ENCODE measurements around the gene C16orf89.

The C16orf89 gene

DNA sequence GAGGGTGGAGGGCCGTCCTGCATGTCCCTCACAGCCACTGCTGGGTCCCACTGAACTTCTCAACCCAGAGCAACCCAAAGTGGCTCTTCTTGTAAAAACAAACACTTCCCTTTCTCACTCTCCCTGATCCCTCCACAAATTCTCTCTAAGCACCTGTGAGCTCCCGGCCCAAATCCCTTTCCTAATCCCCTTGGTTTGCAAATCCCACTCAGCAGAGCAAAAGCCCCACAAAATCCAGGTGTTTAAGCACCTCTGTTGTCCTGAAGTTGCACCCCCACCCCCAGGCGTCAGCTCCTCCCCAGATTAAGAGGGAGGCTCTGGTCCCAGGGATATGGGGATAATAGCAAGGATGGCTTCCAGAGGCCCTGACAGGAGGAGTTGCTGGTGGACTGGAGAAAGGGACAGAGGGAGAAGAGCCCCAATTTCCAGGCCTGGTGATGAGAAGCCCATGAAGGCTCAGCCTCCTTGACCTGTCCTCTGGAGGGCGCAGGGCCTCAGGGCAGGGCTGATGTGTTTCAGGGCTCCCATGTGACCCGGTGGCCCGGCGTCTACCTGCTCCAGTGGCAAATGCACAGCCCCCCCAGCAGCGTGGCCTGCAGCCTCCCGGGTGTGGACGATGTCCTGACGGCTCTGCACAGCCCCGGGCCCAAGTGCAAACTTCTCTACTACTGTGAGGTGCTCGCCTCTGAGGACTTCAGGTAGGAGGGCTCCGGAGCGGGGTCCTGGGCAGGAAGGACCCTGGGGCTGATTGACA is 55.0 kb downstream of the C16orf89 start:
- TF ChIP-seq, protein P1, sequence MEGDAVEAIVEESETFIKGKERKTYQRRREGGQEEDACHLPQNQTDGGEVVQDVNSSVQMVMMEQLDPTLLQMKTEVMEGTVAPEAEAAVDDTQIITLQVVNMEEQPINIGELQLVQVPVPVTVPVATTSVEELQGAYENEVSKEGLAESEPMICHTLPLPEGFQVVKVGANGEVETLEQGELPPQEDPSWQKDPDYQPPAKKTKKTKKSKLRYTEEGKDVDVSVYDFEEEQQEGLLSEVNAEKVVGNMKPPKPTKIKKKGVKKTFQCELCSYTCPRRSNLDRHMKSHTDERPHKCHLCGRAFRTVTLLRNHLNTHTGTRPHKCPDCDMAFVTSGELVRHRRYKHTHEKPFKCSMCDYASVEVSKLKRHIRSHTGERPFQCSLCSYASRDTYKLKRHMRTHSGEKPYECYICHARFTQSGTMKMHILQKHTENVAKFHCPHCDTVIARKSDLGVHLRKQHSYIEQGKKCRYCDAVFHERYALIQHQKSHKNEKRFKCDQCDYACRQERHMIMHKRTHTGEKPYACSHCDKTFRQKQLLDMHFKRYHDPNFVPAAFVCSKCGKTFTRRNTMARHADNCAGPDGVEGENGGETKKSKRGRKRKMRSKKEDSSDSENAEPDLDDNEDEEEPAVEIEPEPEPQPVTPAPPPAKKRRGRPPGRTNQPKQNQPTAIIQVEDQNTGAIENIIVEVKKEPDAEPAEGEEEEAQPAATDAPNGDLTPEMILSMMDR (IDR thresholded peaks at IDR 0.05; ENCODE audit: low read depth, low read length) = no peak
- peaks cover 45% of the 10 kb centered on the region for H3K27me3 ChIP-seq
- H3K4me3 ChIP-seq (ENCODE audit: low read depth, low read length) = no peak overlapping the region
- no peak for DNase-seq
- no peaks in the 10 kb centered on the region for H3K4me1 ChIP-seq
- no peaks in the 10 kb centered on the region for H3K36me3 ChIP-seq
- H3K9me3 ChIP-seq = no peaks in the 10 kb centered on the region; the same call in 1 of the 2 replicates

DNA sequence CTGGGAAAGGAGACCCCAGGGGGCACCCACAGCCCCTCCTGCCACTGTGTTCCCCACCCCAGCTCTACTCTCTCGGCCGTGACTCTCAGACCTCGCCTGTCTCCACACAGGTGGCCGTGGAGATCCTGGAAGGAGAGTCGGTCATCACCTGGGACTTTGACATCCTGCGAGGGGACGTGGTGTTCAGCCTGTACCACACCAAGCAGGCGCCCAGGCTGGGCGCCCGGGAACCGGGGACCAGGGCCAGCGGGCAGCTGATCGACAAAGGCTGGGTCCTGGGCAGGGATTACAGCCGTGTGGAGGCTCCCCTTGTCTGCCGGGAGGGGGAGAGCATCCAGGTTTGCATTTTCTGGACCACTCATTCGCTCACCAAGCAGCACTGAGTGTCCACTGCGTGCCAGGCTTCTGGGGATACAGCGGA is 57.4 kb downstream of the C16orf89 start:
- no peak overlapping the region for H3K4me3 ChIP-seq (ENCODE audit: low read depth, low read length)
- H3K36me3 ChIP-seq = no peaks in the 10 kb centered on the region
- DNase-seq = no peak
- TF ChIP-seq, protein P1 (IDR thresholded peaks at IDR 0.05; ENCODE audit: low read depth, low read length) = no peak
- H3K4me1 ChIP-seq = no peaks in the 10 kb centered on the region
- H3K27me3 ChIP-seq = peaks cover 49% of the 10 kb centered on the region
- H3K9me3 ChIP-seq = no peaks in the 10 kb centered on the region; the same call in 1 of the 2 replicates

DNA sequence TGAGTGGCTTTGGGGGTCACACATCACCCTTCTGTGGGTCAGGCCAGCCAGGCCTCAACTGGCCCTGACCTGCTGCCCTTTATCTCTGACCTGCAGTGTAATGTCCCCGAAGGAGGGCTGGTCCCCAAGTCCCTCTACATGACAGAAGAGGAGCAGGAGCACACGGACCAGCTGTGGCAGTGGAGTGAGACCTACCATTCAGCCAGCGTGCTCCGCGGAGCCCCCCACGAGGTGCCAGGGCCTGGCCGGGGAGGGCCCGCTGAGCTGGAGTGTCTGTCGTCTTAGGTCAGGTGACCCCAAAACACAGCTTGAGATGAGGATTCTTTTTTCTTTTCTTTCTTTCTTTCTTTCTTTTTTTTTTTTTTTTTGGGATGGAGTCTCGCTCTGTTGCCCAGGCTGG is 58.5 kb downstream of the C16orf89 start:
- Histone ChIP-seq H3K4me1 (no peaks in the 10 kb centered on the region), H3K4me3 (ENCODE audit: low read depth, low read length) (no peak overlapping the region), H3K9me3 (no peaks in the 10 kb centered on the region; the same call in 1 of the 2 replicates), H3K27me3 (peaks cover 47% of the 10 kb centered on the region), H3K36me3 (no peaks in the 10 kb centered on the region)
- TF ChIP-seq, protein P1 (IDR thresholded peaks at IDR 0.05; ENCODE audit: low read depth, low read length) = no peak
- DNase-seq = no peak

DNA sequence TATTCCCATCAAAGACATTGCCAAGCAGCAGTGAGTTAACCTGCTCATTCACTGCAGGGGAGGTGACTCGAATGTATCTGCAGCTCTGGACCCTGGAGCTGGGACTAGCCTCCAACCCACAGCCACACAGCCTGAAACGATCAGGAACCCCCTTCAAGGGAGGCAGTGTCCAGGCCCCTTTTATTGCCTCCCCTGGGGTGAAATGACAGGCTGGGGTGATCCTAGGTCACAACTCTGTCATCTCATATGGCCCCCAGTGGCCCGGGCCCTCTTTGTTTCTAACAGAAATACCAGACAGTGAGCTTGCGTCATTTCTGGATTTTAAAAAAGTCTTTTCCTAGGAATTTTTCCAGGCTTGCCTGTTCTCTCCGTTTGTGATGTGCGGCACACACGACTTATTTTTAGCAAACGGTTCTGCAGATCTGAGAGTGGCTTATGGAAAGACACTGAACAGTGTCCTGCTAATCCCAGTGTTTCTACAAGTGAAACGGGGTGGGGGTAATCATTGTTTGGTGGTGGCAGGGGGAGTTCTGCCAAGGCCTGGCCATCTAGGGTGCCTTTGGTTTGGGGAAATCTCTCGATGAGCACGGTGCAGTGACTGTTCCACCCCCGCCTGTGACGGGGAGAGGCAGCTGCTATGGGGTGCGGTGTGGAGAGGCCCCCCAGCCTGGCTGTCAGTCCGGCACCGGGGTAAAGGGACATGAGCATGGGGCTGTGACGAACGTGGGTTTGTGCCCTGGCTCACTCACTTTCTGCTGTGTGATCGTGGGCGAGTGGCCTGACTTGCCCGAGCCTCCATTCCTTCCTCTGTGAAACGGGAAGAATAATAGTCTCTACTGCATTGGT is 59.2 kb downstream of the C16orf89 start:
- peaks cover 40% of the 10 kb centered on the region for H3K27me3 ChIP-seq
- H3K9me3 ChIP-seq = no peaks in the 10 kb centered on the region; the same call in 1 of the 2 replicates
- no peak for DNase-seq
- no peak overlapping the region for H3K4me3 ChIP-seq (ENCODE audit: low read depth, low read length)
- no peaks in the 10 kb centered on the region for H3K36me3 ChIP-seq
- TF ChIP-seq, protein P1 (IDR thresholded peaks at IDR 0.05; ENCODE audit: low read depth, low read length) = no peak
- H3K4me1 ChIP-seq = no peaks in the 10 kb centered on the region

DNA sequence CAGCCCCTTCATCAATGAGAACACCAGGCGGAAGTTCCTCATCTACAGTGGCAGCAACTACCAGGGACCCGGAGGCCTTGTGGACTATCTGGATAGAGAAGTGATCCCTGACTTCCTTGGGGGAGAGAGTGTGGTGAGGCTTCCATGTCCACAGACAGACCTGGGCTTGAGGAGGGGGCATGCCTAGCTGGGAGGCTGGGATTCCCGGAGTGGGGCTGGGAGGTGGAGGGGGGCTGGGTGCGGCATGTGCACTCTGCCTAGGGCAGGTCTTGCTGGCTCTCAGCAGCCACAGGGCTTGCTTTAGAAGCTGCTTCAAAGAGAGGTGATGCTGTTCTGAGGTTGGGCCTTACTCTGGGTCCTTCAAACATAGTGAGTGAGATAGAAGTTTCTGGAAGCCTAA is 59.8 kb downstream of the C16orf89 start:
- Histone ChIP-seq H3K27me3 (peaks cover 34% of the 10 kb centered on the region), H3K36me3 (no peaks in the 10 kb centered on the region), H3K4me3 (ENCODE audit: low read depth, low read length) (no peak overlapping the region), H3K4me1 (no peaks in the 10 kb centered on the region), H3K9me3 (no peaks in the 10 kb centered on the region; the same call in 1 of the 2 replicates)
- DNase-seq = no peak
- TF ChIP-seq, protein P1 (IDR thresholded peaks at IDR 0.05; ENCODE audit: low read depth, low read length) = no peak

Measured in BE2C (cell line).